Non-pigmented ciliary epithelial cell (primary cell): ENCODE measurements around the gene AMDHD1.

ENCODE experiments used
- DNase-seq: peaks from one replicate; pipeline ENCODE4 v3.0.0-alpha.2; 2010; ENCODE audit warnings: low read depth

Gene AMDHD1

DNA sequence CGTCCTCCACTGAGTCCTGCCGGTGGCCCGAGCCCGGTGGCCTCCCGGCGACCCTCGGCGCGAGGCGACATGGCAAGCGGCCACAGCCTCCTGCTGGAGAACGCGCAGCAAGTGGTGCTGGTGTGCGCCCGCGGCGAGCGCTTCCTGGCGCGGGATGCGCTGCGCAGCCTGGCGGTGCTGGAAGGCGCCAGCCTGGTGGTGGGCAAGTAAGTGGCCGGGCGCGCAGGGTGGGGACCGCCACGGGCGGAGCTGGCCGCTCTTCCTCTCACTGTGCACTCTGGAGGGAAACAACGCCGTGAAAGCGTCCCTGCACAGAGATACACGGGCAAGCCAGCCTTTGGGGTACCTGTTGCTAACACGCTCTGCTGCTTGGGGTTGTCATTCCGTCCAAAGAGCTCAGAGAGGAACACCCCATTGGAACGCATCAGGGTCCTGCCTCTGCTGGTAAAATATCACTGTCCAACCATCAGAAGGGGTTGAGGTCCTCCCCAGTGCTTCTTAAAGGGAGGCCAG lies at the start of gene AMDHD1:
TSS of gene AMDHD1 (plus strand) at position 2 of the 513 bp plus-strand sequence. CDS start at position 70, 68 bp downstream.
- DNase-seq: no peak

- no peak for DNase-seq
Measured at GRCh38 chr12:95896846-95897245, 46.3 kb upstream of the AMDHD1 start.

GRCh38 chr12:95898081-95898480 lies 45.0 kb upstream of the AMDHD1 start:
- no peak for DNase-seq

DNA sequence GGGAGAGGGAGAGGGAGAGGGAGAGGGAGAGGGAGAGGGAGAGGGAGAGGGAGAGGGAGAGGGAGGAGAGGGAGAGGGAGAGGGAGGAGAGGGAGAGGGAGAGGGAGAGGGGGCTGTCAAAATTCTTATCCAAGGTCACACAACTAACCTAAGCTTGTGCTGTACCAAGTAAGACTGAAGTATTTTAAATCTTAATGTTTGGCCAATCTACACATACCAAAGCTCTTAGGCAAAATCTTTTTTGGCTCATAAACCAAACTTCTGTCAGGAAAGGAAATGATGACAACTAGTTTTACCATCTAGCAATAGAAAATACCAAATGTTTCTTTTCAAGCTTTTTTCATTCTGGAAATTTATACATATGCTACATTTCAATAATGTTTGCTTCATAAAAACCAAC lies 34.6 kb upstream of the AMDHD1 start:
- DNase-seq: peak; percentile 6

- no peak for DNase-seq
Measured at GRCh38 chr12:95909871-95910270, 33.3 kb upstream of the AMDHD1 start.

- no peak for DNase-seq
Measured at GRCh38 chr12:95918194-95918993, 24.7 kb upstream of the AMDHD1 start.

DNA sequence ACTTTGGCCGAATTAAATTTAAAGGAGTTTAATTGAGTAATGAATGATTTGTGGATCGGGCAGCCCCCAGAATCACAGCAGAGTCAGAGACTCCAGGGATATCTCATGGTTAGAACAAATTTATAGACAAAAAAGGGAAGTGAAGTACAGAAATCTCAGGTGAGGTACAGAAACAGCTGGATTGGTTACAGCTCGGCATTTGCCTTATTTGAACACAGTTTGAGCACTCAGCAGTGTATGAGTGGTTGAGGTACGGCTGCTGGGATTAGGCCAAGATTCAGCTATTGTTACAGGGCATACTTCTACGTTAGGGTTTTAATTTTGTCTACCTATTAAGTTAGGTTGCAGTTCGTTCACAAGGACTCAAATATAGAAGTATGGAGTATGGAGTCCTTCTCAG lies 24.0 kb upstream of the AMDHD1 start:
- no peak for DNase-seq

GRCh38 chr12:95922231-95922630 lies 20.9 kb upstream of the AMDHD1 start:
- no peak for DNase-seq

GRCh38 chr12:95940514-95940913 lies 2.6 kb upstream of the AMDHD1 start:
- no peak for DNase-seq

DNA sequence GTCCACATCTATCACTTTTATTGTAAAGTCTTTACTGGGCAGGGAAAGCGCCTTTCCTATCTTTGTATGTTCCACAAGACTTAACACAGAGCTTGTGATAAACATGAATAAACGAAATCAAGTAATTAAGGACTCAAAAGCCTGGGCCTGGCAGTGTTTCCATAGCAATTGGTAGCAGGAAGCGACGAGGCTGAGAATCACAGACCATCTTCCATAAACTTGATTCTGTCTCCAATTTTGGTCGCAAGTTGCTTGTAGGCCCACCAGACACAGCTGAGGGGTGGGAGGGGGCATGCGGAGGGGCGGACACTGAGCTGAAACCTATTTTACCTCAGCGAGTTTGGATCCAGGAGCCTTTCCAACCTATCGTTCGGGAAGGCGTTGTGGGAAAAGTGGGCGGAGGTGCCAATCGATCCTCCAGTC lies 1.0 kb upstream of the AMDHD1 start:
- no peak for DNase-seq

DNA sequence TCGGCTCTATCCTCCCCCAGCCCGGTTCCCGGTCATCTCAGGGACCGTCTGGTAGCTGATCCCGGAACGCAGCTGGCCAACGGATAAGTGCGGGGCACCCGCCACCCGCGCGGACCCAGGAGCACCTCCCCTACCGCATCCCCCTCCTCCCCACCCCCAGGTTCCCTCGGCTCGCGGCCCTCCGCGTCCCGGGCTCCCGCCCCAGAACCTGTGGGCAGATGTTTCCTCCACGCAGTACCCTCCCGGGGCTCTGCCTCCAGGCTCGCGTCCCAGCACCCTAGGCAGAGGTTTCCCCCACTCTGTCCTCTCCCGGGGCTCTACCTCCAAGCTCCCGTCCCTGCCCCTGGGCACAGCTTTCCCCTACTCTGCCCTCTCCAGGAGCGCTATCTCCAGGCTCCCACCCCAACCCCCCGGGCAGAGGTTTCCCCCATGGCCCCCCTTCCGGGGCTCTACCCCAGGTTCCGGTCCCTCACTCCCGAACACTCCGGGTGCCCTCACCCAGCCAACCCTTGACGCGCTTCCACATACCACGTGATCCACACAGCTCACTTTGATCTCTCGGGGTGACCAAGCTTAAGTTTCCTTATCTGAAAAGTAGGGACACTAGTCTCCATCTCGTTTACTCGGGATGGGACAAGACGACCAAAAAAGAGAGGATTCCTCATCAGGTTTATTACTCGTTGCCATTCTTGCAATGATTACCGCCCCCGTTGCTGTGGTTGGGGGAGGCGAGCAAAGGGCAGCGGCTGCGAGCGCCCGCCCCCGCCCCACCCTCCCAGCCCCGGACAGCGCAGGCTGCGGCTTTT lies 404 bp upstream of the AMDHD1 start, which contains the start of gene CCDC38:
TSS of gene CCDC38 (minus strand) at position 91 of the 806 bp plus-strand sequence. CDS start 6,105 bp downstream, outside the sequence.
- DNase-seq: no peak

DNA sequence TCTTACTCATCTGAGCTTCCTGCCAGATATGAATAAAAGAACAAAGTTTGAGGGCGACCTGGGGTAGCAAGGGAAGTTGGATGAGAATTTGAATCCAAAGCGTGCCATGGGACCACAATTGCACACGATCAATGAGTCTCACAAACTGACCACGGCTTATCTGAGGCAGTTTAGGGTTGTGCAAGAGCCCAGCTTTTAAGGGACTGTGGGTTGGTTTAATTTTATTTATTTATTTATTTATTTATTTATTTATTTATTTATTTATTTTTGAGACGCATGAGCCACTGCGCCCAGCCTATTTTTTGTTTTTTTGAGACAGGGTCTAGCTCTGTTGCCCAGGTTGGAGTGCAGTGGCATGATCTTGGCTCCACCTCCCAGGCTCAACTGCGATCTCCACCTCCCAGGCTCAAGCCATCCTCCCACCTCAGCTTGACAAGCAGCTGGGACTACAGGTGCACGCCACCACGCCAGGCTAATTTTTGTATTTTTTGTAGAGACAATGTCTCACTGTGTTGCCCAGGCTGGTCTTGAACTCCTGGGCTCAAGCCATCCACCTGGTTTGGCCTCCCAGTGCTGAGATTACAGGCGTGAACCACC lies 1.1 kb downstream of the AMDHD1 start:
- no peak for DNase-seq

GRCh38 chr12:95949477-95950206 lies 6.5 kb downstream of the AMDHD1 start:
- DNase-seq: no peak

GRCh38 chr12:95951515-95951914 lies 8.4 kb downstream of the AMDHD1 start:
- DNase-seq: no peak

DNA sequence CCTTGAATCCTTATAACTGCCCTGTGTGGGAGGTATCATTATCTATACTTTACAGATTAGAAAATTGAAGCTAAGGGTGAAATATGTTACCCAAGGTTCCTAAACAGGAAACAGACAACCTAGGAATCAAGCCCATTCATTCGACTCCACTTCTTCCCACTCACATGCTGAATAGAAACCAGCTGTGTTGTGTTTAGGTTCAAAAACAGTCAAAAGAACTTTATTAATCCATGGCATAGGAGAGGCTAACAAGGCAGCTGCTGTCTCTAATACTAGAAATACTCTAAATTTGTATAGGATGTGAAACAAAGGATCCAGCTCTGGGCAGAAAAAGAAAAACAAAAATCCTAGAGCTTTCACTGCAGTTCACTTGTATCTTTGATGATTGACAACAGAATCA lies 9.9 kb downstream of the AMDHD1 start:
- DNase-seq: no peak

DNA sequence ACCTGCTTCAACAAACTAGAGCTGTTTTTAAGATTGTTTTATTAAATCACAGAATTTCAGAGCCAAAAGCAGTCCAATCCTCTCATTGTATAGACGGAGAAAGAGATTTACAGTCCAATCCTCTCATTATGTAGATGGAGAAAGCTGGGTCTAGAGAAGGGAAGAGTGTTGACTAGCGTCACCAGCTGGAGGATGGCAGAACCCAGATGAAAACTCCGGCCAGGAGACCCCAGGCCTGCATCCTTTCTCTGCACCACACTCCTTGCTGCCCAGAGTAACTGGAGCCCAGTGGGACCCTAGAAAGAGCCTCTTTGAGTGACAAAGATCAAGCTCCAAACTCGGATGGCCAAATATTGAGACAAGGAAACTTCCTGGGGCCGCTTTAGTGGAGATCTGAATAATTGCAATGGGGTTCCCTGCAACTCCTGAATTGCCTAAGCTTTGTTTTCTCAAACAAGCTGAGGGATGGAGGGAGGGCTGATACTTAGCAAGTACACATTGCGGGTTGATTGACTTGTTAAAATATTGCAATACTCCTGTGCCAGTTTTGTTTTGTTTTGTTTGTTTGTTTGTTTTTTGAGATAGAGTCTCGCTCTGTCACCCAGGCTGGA lies 12.5 kb downstream of the AMDHD1 start:
- DNase-seq: no peak

- no peak for DNase-seq
Measured at GRCh38 chr12:95956557-95957145, 13.5 kb downstream of the AMDHD1 start.

DNA sequence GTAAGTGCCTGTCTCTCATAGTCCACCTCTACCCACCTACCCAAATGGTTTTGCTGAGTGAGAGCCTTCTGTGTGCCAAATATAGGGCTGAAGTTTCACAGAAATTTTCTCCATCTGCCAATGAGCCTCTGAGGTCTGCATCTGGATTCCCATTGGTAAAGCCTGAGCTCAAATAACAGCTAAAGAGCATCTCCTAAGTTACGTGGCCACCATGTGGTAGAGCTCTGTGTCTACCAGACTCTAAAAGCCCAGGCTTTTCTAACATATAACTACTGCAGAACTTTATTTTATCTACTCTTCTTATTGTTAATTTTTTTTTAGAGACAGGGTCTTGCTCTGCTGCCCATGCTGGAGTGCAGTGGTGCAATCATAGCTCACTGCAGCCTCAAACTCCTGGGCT lies 16.0 kb downstream of the AMDHD1 start:
- DNase-seq: no peak

DNA sequence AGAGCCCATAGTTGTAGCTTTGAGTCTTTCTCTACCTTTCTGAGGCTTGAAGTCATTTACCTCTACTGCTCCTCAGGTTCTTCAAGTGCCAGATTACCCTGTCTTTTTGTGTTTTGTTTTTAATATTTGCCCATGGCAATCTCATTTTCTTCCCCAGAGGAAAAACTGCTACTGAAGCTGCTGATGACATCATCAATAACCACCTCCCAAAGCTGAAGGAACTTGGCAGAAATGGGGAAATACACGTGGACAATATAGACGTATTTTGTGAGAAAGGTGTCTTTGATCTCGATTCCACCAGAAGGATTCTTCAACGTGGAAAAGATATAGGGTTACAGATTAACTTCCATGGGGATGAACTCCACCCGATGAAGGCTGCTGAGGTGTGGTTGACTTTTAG lies 17.1 kb downstream of the AMDHD1 start:
- no peak for DNase-seq

DNA sequence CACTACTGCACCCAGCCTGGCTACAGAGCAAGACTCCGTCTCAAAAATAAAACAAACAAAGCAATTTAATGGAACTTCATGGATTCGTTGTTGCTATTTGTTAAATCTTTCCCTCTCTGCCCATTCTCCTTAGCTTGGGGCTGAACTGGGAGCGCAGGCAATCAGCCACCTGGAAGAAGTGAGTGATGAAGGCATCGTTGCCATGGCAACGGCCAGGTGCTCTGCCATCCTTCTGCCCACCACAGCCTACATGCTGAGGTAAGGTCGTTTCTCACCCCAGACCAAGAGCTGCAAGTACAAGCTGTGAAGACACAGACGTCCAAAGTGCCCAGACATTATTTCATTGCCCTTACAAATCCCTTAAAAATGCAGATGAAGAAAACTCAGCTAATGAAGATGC lies 19.1 kb downstream of the AMDHD1 start:
- DNase-seq: no peak

GRCh38 chr12:95963096-95963495 lies 20.0 kb downstream of the AMDHD1 start:
- no peak for DNase-seq
